GM23338 (cell line): ENCODE measurements around the gene SGK1.

Source experiments
- CREB1 ChIP-seq: fragments of 250-450 bp; sonication (Bioruptor Pico); IDR thresholded peaks from 2 replicates; pipeline ENCODE4 v1.5.0; 2020; ENCODE audit warnings: low read depth, mild to moderate bottlenecking, moderate library complexity
- CTCF ChIP-seq, 2 experiments: fragments of 200-600 bp in 1 of 2; sonication (generic) in 1 of 2; conservative IDR thresholded peaks; 2 replicates each; pipeline versions ENCODE4 v1.5.1 to v1.6.1; 2016 to 2017; ENCODE audit warnings: antibody characterized with exemption in 2 of 2, low read depth in 2 of 2, mild to moderate bottlenecking in 2 of 2, moderate library complexity in 1 of 2
- REST ChIP-seq: IDR thresholded peaks from one replicate; pipeline ENCODE4 v1.6.1; 2018; ENCODE audit warnings: antibody characterized with exemption; ENCODE audit not compliant: unreplicated experiment
- ZNF331 ChIP-seq: fragments of 250-450 bp; sonication (Bioruptor Pico); IDR thresholded peaks from 2 replicates; pipeline ENCODE4 v1.5.0; 2020; ENCODE audit warnings: low read depth, mild to moderate bottlenecking, moderate library complexity

GRCh38 chr6:134134654-134135053, 183.3 kb downstream of the SGK1 start:
- no peak for TF ChIP-seq CTCF (conservative IDR thresholded peaks at IDR 0.05; ENCODE audit: low read depth in 2 of 2)
- no peak for TF ChIP-seq REST
- TF ChIP-seq ZNF331, result no peak
- no peak for TF ChIP-seq CREB1 (CRISPR knock-in tag)
